ENCODE measurements around the gene ZBED5. TPM values are rescaled to one million over a fixed set of nuclear protein-coding genes. Genes with fewer than 3 reads are reported as not detected.

Gene ZBED5
- total RNA-seq: 15.9 and 22.7 TPM in 2 replicates

GRCh38 chr11:10857709-10858438 lies at the start of gene ZBED5:
Gene ZBED5, minus strand, starts transcription at chr11:10858053. Its CDS starts 3,108 bp downstream, at chr11:10854945.

GRCh38 chr11:10808553-10809372 lies 49.1 kb downstream of the ZBED5 start, which contains the start of gene EIF4G2:
Gene EIF4G2, minus strand, starts transcription at chr11:10808926.

Other genes with a start within 250 kb of the ZBED5 start
- gene IRAG1, start 164.3 kb downstream of the ZBED5 start, total RNA-seq: 0.27 and 0.30 TPM in 2 replicates
- 19.0 and 19.3 TPM in 2 replicates for gene CTR9, start 106.8 kb downstream of the ZBED5 start, total RNA-seq
- 683 and 692 TPM in 2 replicates for gene EIF4G2, start 49.1 kb downstream of the ZBED5 start, total RNA-seq